HG03025 (cell line): ENCODE data around the gene FAM114A1.
"Not testable (repeated sequence)": the region's sequence is repeated elsewhere in the genome, so short reads cannot be mapped to it uniquely, and the experiment has no call there.

ENCODE experiments used
- ATAC-seq: cut with Tn5 transposase; IDR thresholded peaks from one replicate; pipeline ENCODE4 v1.9.1; 2021; ENCODE audit warnings: mild to moderate bottlenecking, moderate library complexity; ENCODE audit not compliant: unreplicated experiment, low FRiP score

The FAM114A1 gene

GRCh38 chr4:38958453-38959190 is 91.0 kb downstream of the FAM114A1 start:
- no peak for ATAC-seq

GRCh38 chr4:38959248-38959647 is 91.6 kb downstream of the FAM114A1 start:
- ATAC-seq = not testable (repeated sequence)

GRCh38 chr4:38964942-38965775 is 97.6 kb downstream of the FAM114A1 start:
- no peak for ATAC-seq

- ATAC-seq = no peak
Observed at GRCh38 chr4:38965866-38966265, 98.3 kb downstream of the FAM114A1 start.

GRCh38 chr4:38967260-38968095 is 99.9 kb downstream of the FAM114A1 start:
- no peak for ATAC-seq

GRCh38 chr4:38968668-38969067 is 101.1 kb downstream of the FAM114A1 start:
- ATAC-seq = no peak

GRCh38 chr4:38976308-38976707 is 108.7 kb downstream of the FAM114A1 start:
- no peak for ATAC-seq

GRCh38 chr4:38979081-38979480 is 111.5 kb downstream of the FAM114A1 start:
- ATAC-seq = no peak

- ATAC-seq = no peak
Observed at GRCh38 chr4:38979511-38980230, 112.1 kb downstream of the FAM114A1 start.

- ATAC-seq = no peak
Observed at GRCh38 chr4:38980903-38981676, 113.5 kb downstream of the FAM114A1 start.

- ATAC-seq = no peak
Observed at GRCh38 chr4:38982361-38983095, 114.9 kb downstream of the FAM114A1 start.

GRCh38 chr4:38983291-38983690 is 115.7 kb downstream of the FAM114A1 start:
- no peak for ATAC-seq

- ATAC-seq = no peak
Observed at GRCh38 chr4:38983787-38984598, 116.4 kb downstream of the FAM114A1 start.

GRCh38 chr4:38985410-38986100 is 117.9 kb downstream of the FAM114A1 start:
- ATAC-seq = no peak

GRCh38 chr4:38987491-38987890 is 119.9 kb downstream of the FAM114A1 start:
- ATAC-seq = no peak

GRCh38 chr4:38988353-38988752 is 120.7 kb downstream of the FAM114A1 start:
- ATAC-seq = not testable (repeated sequence)

- ATAC-seq = no peak
Observed at GRCh38 chr4:38989487-38989886, 121.9 kb downstream of the FAM114A1 start.
